NCI-H2081 treated with DMSO at 0.1 percent for 48 hours (cell line): Measurements from ENCODE around the gene DEFB123.

Source experiments
- DNase-seq: peaks from one replicate; lab custom pipeline; 2025; lab: John Stamatoyannopoulos, UW

Gene DEFB123

GRCh38 chr20:31474097-31474436 is 33.6 kb downstream of the DEFB123 start:
- no peak for DNase-seq

- no peak for DNase-seq
Observed at GRCh38 chr20:31474758-31475427, 34.5 kb downstream of the DEFB123 start, which contains the start of the genes DEFB124 and REM1. Gene DEFB124, minus strand, starts transcription at chr20:31475127. Its CDS starts 2,114 bp downstream, at chr20:31473013. Gene REM1, plus strand, starts transcription at chr20:31475288. Its CDS starts 1,158 bp downstream, at chr20:31476446.

- no peak for DNase-seq
Observed at GRCh38 chr20:31475472-31476293, 35.3 kb downstream of the DEFB123 start.

- DNase-seq = no peak
Observed at GRCh38 chr20:31476294-31476585, 35.8 kb downstream of the DEFB123 start.

- no peak for DNase-seq
Observed at GRCh38 chr20:31476643-31477215, 36.3 kb downstream of the DEFB123 start.

- no peak for DNase-seq
Observed at GRCh38 chr20:31484001-31484400, 43.6 kb downstream of the DEFB123 start.

- no peak for DNase-seq
Observed at GRCh38 chr20:31485450-31486339, 45.3 kb downstream of the DEFB123 start.

GRCh38 chr20:31488115-31488514 is 47.7 kb downstream of the DEFB123 start:
- no peak for DNase-seq

GRCh38 chr20:31489152-31489551 is 48.7 kb downstream of the DEFB123 start:
- no peak for DNase-seq

- DNase-seq = no peak
Observed at GRCh38 chr20:31490752-31491151, 50.3 kb downstream of the DEFB123 start.

GRCh38 chr20:31494131-31494530 is 53.7 kb downstream of the DEFB123 start:
- no peak for DNase-seq

GRCh38 chr20:31496761-31497295 is 56.4 kb downstream of the DEFB123 start:
- DNase-seq = no peak

GRCh38 chr20:31497838-31498540 is 57.6 kb downstream of the DEFB123 start:
- no peak for DNase-seq
